T1000 (cell line): Measurements from ENCODE around the gene FDXACB1.
"Not testable (repeated sequence)": the region's sequence is repeated elsewhere in the genome, so short reads cannot be mapped to it uniquely, and the experiment has no call there.

Experiments
- DNase-seq: peaks from one replicate; lab custom pipeline; 2025; ENCODE audit warnings: mixed read lengths; lab: John Stamatoyannopoulos, UW

Gene FDXACB1

DNA sequence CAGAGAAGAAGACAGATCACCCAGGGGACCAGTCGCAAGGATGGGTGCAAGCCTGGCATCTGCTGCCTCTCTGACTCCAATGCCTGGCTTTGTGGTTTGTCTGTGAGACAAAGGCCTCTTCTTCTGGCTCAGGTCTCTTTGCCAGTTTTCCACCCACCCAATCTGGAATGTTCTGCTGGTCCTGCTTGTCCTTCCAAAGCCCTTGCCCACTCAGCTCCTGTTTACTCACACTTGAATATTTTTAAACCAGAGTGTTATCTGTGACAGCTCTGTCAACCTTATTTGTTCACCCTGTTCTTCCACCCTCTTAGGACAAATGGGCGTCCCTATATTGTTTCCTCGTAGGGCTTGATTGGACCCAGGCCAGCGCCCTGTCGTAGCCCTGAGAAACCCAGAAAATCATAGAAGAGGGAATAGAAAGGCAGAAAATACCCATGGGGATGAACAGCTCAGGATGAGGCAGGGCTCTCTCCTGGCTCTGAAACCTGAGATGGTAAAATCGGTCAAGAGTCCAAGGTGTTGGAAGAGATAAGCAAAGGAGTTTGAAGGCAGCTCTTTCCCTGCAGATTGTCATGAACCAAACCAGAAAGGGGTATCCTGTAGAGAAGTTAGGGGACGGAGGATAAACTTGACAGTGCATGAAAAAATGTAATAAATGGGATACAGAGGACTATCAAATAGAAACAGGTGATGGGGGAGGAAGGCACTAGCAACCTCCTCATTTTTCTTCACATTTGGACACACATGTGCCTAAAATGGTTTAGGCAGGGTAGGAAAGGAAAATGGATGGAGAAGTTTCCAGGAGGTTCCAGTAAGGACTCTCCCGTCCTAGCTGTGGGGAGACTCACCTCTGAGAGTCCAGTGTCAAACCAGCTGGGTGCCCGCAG, 32.0 kb upstream of the FDXACB1 start:
- DNase-seq, result no peak

- DNase-seq, result no peak
Observed at GRCh38 chr11:111909378-111909777, 30.4 kb upstream of the FDXACB1 start.

- DNase-seq, result no peak
Observed at GRCh38 chr11:111908639-111909305, 29.8 kb upstream of the FDXACB1 start.

DNA sequence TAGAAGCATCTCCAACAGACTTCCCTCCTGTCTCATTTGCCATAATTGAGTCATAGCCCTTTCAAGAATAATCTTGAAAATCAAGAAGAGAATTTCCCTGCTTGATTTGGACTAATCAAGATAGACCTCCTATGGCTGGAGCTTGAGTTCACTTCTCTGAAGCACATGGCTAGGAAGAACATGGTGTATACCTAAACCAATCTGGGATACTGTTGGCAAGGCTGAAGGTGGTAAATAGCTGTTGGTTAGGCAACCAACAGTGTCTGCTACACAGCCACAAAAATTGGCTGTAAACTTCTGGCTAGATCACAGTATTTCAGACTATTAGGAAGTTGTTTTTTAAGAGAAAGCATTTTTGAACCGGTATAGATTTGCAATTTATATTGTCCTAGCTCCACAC, 27.7 kb upstream of the FDXACB1 start:
- no peak for DNase-seq

GRCh38 chr11:111905411-111905810, 26.4 kb upstream of the FDXACB1 start:
- no peak for DNase-seq

GRCh38 chr11:111886844-111887243, 7.9 kb upstream of the FDXACB1 start:
- DNase-seq, result no peak

DNA sequence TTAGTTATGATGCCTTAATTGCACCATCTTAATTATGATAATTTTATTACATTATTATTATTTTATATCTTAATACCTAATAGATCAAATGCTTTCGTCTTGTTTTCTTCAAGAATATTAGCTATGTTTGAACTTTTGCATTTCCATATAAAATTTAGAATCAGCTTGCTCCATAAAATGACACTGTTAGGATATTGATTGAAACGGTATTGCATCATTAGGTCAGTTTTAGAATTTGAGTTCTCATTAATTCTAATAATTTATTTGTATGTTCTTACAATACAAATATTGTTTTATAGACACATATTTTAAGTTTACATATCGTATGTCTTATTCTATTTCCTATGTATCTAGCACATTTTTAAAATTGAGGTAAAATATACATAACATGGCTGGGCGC, 7.1 kb upstream of the FDXACB1 start:
- DNase-seq, result no peak

GRCh38 chr11:111885053-111885452, 6.1 kb upstream of the FDXACB1 start:
- DNase-seq, result not testable (repeated sequence)

DNA sequence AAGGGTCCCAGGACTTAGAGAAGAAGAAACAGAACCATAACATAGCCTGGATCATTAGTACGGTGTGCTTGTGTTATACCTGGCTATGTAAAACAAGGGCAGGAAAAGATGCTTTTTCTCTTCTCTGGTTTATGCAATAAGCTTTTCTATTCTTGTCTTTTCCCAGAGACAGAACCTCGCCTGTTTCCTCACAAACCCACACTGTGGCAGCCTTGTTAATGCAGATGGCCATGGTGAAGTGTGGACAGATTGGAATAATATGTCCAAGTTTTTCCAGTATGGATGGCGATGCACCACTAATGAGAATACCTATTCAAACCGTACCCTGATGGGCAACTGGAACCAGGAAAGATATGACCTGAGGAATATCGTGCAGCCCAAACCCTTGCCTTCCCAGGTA, 3.2 kb upstream of the FDXACB1 start:
- DNase-seq, result no peak

GRCh38 chr11:111879637-111879960, 634 bp upstream of the FDXACB1 start:
- DNase-seq, result no peak

GRCh38 chr11:111878385-111878848, 548 bp downstream of the FDXACB1 start:
- DNase-seq, result no peak

DNA sequence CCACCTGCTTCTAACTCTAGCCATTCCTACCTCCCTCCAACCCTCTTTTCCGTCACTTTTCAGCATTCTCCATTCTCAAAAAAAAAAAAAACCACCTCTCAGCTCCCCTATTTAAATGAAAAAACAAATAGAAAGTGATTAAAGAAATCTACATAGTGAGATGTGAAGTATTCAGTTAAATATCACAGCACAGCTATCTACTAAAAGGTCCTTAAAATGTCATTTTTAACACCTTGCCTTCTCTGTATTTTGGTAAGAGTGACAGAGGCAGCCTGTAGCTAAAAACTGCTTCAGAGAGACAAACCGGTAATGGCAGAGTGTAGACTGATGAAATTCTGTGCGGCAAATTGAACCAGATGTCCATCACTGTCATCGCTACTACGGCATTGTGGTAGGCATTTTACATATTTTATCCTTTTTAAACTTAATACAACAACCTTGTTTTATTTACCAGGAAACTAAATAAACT, 7.2 kb downstream of the FDXACB1 start:
- DNase-seq, result no peak

- DNase-seq, result peak; percentile 67
Observed at GRCh38 chr11:111870886-111871692, 7.9 kb downstream of the FDXACB1 start, which contains the start of gene ALG9. TSS of gene ALG9 (minus strand) at chr11:111871581. CDS start at chr11:111871482, 99 bp downstream.

- no peak for DNase-seq
Observed at GRCh38 chr11:111870522-111870885, 8.5 kb downstream of the FDXACB1 start.

- DNase-seq, result no peak
Observed at GRCh38 chr11:111870113-111870512, 8.9 kb downstream of the FDXACB1 start.

GRCh38 chr11:111860257-111860656, 18.7 kb downstream of the FDXACB1 start:
- no peak for DNase-seq

GRCh38 chr11:111855506-111855905, 23.5 kb downstream of the FDXACB1 start:
- no peak for DNase-seq

GRCh38 chr11:111852103-111852502, 26.9 kb downstream of the FDXACB1 start:
- no peak for DNase-seq

DNA sequence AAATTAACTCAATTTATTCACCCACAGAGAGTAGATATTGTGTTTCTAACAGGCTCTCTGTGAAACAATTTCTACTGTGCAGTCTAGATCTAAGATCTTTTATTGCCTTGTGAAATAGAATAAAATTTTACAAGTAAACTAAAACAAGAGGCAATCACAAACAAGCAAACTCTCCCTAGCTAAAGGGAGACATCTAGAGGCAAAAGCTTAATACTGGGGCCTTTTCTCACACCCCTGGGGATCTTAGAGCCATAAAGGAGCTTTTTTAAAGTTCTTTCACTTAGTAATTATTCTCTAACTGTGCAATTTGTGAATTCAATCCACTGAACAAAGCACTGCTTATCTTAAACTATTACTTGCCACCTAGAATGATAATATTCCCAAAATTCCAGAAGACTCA, 27.3 kb downstream of the FDXACB1 start:
- DNase-seq, result no peak

GRCh38 chr11:111851067-111851466, 27.9 kb downstream of the FDXACB1 start:
- DNase-seq, result no peak

- no peak for DNase-seq
Observed at GRCh38 chr11:111849631-111850030, 29.3 kb downstream of the FDXACB1 start.

DNA sequence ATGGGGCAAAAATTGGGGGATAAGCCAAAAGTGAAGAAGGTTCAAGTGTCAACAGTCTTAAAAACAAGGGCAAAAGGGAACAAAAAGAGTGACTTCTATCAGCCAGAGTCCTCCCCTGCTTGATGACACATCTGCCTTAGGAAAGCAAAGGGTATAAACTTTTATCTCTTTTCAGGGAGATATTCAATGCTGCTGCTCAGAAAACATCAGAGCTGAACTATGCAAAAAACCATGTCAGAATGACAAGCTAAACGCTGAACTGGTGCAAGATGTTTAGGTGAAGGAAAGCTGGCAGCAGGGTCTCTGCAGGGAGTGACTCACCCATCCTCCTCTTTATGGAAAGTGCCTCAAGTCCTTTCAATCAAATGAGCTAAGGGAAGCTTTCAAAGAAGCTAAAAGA, 32.3 kb downstream of the FDXACB1 start:
- peak; percentile 1 for DNase-seq
